ENCODE measurements around the gene CORO1C. TPM values are rescaled to one million over a fixed set of nuclear protein-coding genes. Genes with fewer than 3 reads are reported as not detected.

The CORO1C gene
- polyA plus RNA-seq, 1 of the 3 experiments (the other 2 are of a cell fraction) = 150 TPM

- Histone ChIP-seq H3K9ac (no peak overlapping the region), H3K9me3 (no peaks in the 10 kb centered on the region), H3K36me3 (replicated peaks in 1 of 2; ENCODE audit: control insufficient read depth in 1 of 2, insufficient read depth in 2 of 2, low read length in 1 of 2) (peaks cover 6 to 29% of the 10 kb centered on the region in 2 experiments), H3K9me2 (no peaks in the 10 kb centered on the region), H3K4me1 (ENCODE audit: control insufficient read depth in 1 of 2, insufficient read depth in 2 of 2, low read depth in 1 of 2, low read length in 1 of 2) (peaks cover 31 to 62% of the 10 kb centered on the region in 2 experiments), H3F3A (replicated peaks; ENCODE audit: insufficient read depth) (peaks cover 64% of the 10 kb centered on the region), H3K79me2 (ENCODE audit: insufficient read depth) (peaks cover 100% of the 10 kb centered on the region), H3K27ac (ENCODE audit: low read depth in 2 of 2, low read length in 1 of 2) (peak overlapping the region; percentile 43 to 51), H4K20me1 (ENCODE audit: insufficient read depth) (peaks cover 57% of the 10 kb centered on the region), H3K27me3 (ENCODE audit: insufficient read depth) (no peaks in the 10 kb centered on the region), H2AFZ (ENCODE audit: low read depth) (no peak overlapping the region), H3K4me3 (ENCODE audit: low read depth in 2 of 2, low read length in 1 of 2) (no peak overlapping the region), H3K4me2 (peak overlapping the region; percentile 30; the same call in 1 of the 2 replicates)
- CTCF ChIA-PET = interaction anchor here (0.9 to 7.9 kb wide), 9 partner anchors 14 to 119 kb away, joined by 3 to 51 read pairs (median 3); no protein-coding TSS in a partner anchor
- TF ChIP-seq TCF12 (IDR thresholded peaks at IDR 0.05) = no peak
- TF ChIP-seq CHD2 (IDR thresholded peaks at IDR 0.05; ENCODE audit: low read length, partially characterized antibody) = no peak
- TF ChIP-seq FOXJ3 (CRISPR knock-in tag; IDR thresholded peaks at IDR 0.05) = no peak
- no peak for TF ChIP-seq NFIC (IDR thresholded peaks at IDR 0.05; ENCODE audit: borderline replicate concordance)
- TF ChIP-seq ELF1 (IDR thresholded peaks at IDR 0.05) = no peak
- TF ChIP-seq GATA2 (CRISPR knock-in tag; IDR thresholded peaks at IDR 0.05) = no peak
- no peak for TF ChIP-seq EZH2phosphoT487 (IDR thresholded peaks at IDR 0.05; ENCODE audit: borderline replicate concordance, low read depth)
- TF ChIP-seq NRF1 (IDR thresholded peaks at IDR 0.05; ENCODE audit: low read depth, low read length) = no peak
- no peak for TF ChIP-seq YY1 (IDR thresholded peaks at IDR 0.05; ENCODE audit: low read depth)
- no peak for TF ChIP-seq MEF2A (IDR thresholded peaks at IDR 0.05; ENCODE audit: borderline replicate concordance, low read depth)
- TF ChIP-seq RFX5 (IDR thresholded peaks at IDR 0.05; ENCODE audit: low read length) = no peak
- TF ChIP-seq ZBTB33 (IDR thresholded peaks at IDR 0.05; ENCODE audit: borderline replicate concordance, low read depth) = no peak
- TF ChIP-seq JUND (IDR thresholded peaks at IDR 0.05) = no peak
- no peak for TF ChIP-seq USF1 (IDR thresholded peaks at IDR 0.05; ENCODE audit: borderline replicate concordance, low read depth)
- TF ChIP-seq USF2 (IDR thresholded peaks at IDR 0.05; ENCODE audit: borderline replicate concordance, low read depth, low read length) = no peak
- 68% methylated on average over 4 of the region's 4 CpGs for WGBS (ENCODE audit: low lambda C conversion rate)
- no peak for DNase-seq
- POLR2A ChIA-PET = interaction anchor here (0.7 kb wide), 1 partner anchor 45 kb away, joined by 3 read pairs; no protein-coding TSS in a partner anchor
Measured at GRCh38 chr12:108685469-108686260, 45.7 kb downstream of the CORO1C start.
